A673 (cell line): ENCODE measurements around the gene PIGP.

ENCODE experiments used
- EZH2 ChIP-seq: fragments of 200-600 bp; sonication (generic); IDR thresholded peaks from 2 replicates; pipeline ENCODE4 v1.6.1; 2017; ENCODE audit warnings: borderline replicate concordance, low read depth, mild to moderate bottlenecking, mixed read lengths, antibody characterized with exemption, low read length; ENCODE audit not compliant: poor library complexity, severe bottlenecking
- TF ChIP-seq, protein P1 (sequence below): fragments of 300-800, 200-600 bp; sonication (generic); conservative IDR thresholded peaks from 2 replicates; pipeline ENCODE4 v1.5.1; 2017; ENCODE audit warnings: low read depth, mild to moderate bottlenecking, antibody characterized with exemption, low read length, moderate library complexity, mixed read lengths

DNA sequence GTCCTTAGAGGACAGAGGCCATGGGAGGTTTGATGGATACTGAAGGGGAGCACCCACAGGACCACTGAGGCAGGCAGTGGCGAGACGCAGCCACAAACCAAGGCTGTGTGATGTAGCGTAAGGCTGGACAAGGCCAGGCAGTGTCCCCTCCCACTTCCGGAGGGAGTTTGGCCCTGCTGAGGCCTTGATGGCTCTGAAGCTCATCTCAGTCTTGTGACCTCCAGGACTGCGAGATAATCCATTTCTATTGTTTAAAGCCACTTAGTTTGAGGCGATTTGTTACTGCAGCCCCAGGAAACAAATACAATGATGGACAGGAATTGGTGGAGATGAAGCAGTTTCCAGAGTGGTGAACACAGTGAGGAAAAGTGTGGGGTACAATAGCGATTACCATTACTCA lies 15.3 kb downstream of the PIGP start:
- TF ChIP-seq, protein P1, sequence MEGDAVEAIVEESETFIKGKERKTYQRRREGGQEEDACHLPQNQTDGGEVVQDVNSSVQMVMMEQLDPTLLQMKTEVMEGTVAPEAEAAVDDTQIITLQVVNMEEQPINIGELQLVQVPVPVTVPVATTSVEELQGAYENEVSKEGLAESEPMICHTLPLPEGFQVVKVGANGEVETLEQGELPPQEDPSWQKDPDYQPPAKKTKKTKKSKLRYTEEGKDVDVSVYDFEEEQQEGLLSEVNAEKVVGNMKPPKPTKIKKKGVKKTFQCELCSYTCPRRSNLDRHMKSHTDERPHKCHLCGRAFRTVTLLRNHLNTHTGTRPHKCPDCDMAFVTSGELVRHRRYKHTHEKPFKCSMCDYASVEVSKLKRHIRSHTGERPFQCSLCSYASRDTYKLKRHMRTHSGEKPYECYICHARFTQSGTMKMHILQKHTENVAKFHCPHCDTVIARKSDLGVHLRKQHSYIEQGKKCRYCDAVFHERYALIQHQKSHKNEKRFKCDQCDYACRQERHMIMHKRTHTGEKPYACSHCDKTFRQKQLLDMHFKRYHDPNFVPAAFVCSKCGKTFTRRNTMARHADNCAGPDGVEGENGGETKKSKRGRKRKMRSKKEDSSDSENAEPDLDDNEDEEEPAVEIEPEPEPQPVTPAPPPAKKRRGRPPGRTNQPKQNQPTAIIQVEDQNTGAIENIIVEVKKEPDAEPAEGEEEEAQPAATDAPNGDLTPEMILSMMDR, result no peak
- no peak for TF ChIP-seq EZH2
